ENCODE data around the gene PCSK2. TPM values are rescaled to one million over a fixed set of nuclear protein-coding genes. Genes with fewer than 3 reads are reported as not detected.

PCSK2 gene
- total and polyA plus RNA-seq, 2 donors (not counting 3 experiments of a cell fraction or from before 2014, with no cell fraction given) = not detected

- no peaks in the 10 kb centered on the region for H3K36me3 ChIP-seq (ENCODE audit: control insufficient read depth in 2 of 2, extremely low read depth in 1 of 2, insufficient read depth in 2 of 2, low read length in 2 of 2)
- no peaks in the 10 kb centered on the region for H3K9me3 ChIP-seq (replicated peaks; ENCODE audit: control insufficient read depth, insufficient read depth, low read length)
- no peaks in the 10 kb centered on the region for H3K4me1 ChIP-seq (ENCODE audit: control insufficient read depth, extremely low read depth, insufficient read depth, low read length)
- no peaks in the 10 kb centered on the region for H3K9me1 ChIP-seq (replicated peaks; ENCODE audit: control insufficient read depth, extremely low read depth, insufficient read depth, low read length)
- CTCF ChIA-PET = no interaction called here
- no peak overlapping the region for H3K4me2 ChIP-seq (ENCODE audit: insufficient read depth, low read length)
- H3K9ac ChIP-seq (replicated peaks; ENCODE audit: extremely low read depth, insufficient read depth, low read length) = no peak overlapping the region
- TF ChIP-seq, protein P1, sequence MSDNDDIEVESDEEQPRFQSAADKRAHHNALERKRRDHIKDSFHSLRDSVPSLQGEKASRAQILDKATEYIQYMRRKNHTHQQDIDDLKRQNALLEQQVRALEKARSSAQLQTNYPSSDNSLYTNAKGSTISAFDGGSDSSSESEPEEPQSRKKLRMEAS (IDR thresholded peaks at IDR 0.05; ENCODE audit: insufficient read depth, insufficient read length) = no peak
- no peak for TF ChIP-seq CTCF (IDR thresholded peaks at IDR 0.05; ENCODE audit: extremely low read depth in 1 of 2, insufficient read depth in 1 of 2, low read depth in 1 of 2, low read length in 2 of 2)
- TF ChIP-seq POLR2AphosphoS5 (IDR thresholded peaks at IDR 0.05; ENCODE audit: insufficient read depth, low read depth, low read length) = no peak
- TF ChIP-seq EZH2 (IDR thresholded peaks at IDR 0.05; ENCODE audit: borderline replicate concordance, low read depth, low read length, severe bottlenecking) = no peak
- TF ChIP-seq GATA2 (IDR thresholded peaks at IDR 0.05; ENCODE audit: insufficient read depth, insufficient read length, low read depth, low read length) = no peak
- TF ChIP-seq JUN (IDR thresholded peaks at IDR 0.05; ENCODE audit: borderline replicate concordance, insufficient read depth, insufficient read length, low read depth) = no peak
- TF ChIP-seq POLR2A (IDR thresholded peaks at IDR 0.05; ENCODE audit: low read depth, low read length) = no peak
- TF ChIP-seq MYC (IDR thresholded peaks at IDR 0.05; ENCODE audit: low read depth, low read length) = no peak
- BruUV-seq (replicated peaks) = no TSS peak
- no peaks in the 10 kb centered on the region for H3K79me2 ChIP-seq (ENCODE audit: control insufficient read depth, insufficient read depth, low read length)
- H3K27me3 ChIP-seq (ENCODE audit: control insufficient read depth in 2 of 2, insufficient read depth in 2 of 2, low read length in 2 of 2) = peaks cover 15 to 25% of the 10 kb centered on the region in 2 experiments
- no peak for DNase-seq (ENCODE audit: low read depth, low spot score)
- no peak overlapping the region for H2AFZ ChIP-seq (ENCODE audit: low read depth, low read length)
- dilution Hi-C loops (cut with MboI; ENCODE audit: extremely low pct_ligation_motif_present, low sequenced_read_pairs) = no loop called here
- no peak overlapping the region for H3K4me3 ChIP-seq (replicated peaks in 1 of 3; ENCODE audit: insufficient read depth in 1 of 3, low read depth in 1 of 3, low read length in 3 of 3)
- POLR2A ChIA-PET = no interaction called here
- no peaks in the 10 kb centered on the region for H4K20me1 ChIP-seq (replicated peaks; ENCODE audit: control insufficient read depth, extremely low read depth, insufficient read depth, low read length)
- FAIRE-seq = no peak
- intact Hi-C loops (cut with micrococcal nuclease) = no loop called here
- H3K27ac ChIP-seq (ENCODE audit: insufficient read depth, low read depth, low read length) = no peak overlapping the region
Measured at GRCh38 chr20:17228624-17229061, 1.8 kb downstream of the PCSK2 start.

Measured in endothelial cell of umbilical vein (primary cell).